Measurements from ENCODE around the gene OR2H2. TPM values are rescaled to one million over a fixed set of nuclear protein-coding genes. Genes with fewer than 3 reads are reported as not detected.

Gene OR2H2
- total and polyA plus RNA-seq, 2 donors (not counting 1 experiment from before 2014, with no cell fraction given) = not detected

- no peak overlapping the region for H3K27ac ChIP-seq (ENCODE audit: low read length in 2 of 2)
- Mint-ChIP-seq H3K4me1 (no peaks in the 10 kb centered on the region), H3K9me3 (ENCODE audit: insufficient read depth) (no peaks in the 10 kb centered on the region), H3K27me3 (no peaks in the 10 kb centered on the region), H3K27ac (no peak overlapping the region), H3K4me3 (no peak overlapping the region)
- H3K27me3 ChIP-seq (replicated peaks in 1 of 4; ENCODE audit: control extremely low read depth in 1 of 4, control insufficient read depth in 3 of 4, insufficient read depth in 4 of 4, low read length in 3 of 4) = no peaks in the 10 kb centered on the region
- H3K4me1 ChIP-seq (ENCODE audit: control insufficient read depth in 2 of 2, insufficient read depth in 2 of 2, low read length in 2 of 2) = no peaks in the 10 kb centered on the region
- H3K36me3 ChIP-seq (replicated peaks in 1 of 2; ENCODE audit: control extremely low read depth in 1 of 2, control insufficient read depth in 1 of 2, extremely low read depth in 1 of 2, insufficient read depth in 2 of 2, low read length in 1 of 2) = peaks cover 4 to 79% of the 10 kb centered on the region in 2 experiments
- DNase-seq = no peak
- H3K9ac ChIP-seq (ENCODE audit: low read length) = no peak overlapping the region
- ChIA-PET CTCF (no interaction called here), POLR2A (no interaction called here)
- no peak for TF ChIP-seq EZH2 (IDR thresholded peaks at IDR 0.05; ENCODE audit: borderline replicate concordance, insufficient read depth, low read depth, low read length, poor library complexity, severe bottlenecking)
- no peak for TF ChIP-seq CTCF (IDR thresholded peaks at IDR 0.05)
- H4K20me1 ChIP-seq (ENCODE audit: control insufficient read depth, insufficient read depth, low read length, poor library complexity, severe bottlenecking) = no peaks in the 10 kb centered on the region
- no peak for ATAC-seq (ENCODE audit: low read depth)
- H2AFZ ChIP-seq (ENCODE audit: insufficient read depth, low read depth, low read length, poor library complexity, severe bottlenecking) = no peak overlapping the region
- intact Hi-C loops (cut with micrococcal nuclease) = no loop called here
- H3K9me3 ChIP-seq (ENCODE audit: control extremely low read depth in 1 of 3, control insufficient read depth in 2 of 3, insufficient read depth in 1 of 3, low read length in 2 of 3) = no peaks in the 10 kb centered on the region
- H3K4me3 ChIP-seq (ENCODE audit: control extremely low read depth in 1 of 5, extremely low read depth in 1 of 5, insufficient read depth in 1 of 5, low read depth in 2 of 5, low read length in 4 of 5) = no peak overlapping the region
- no peak overlapping the region for H3K4me2 ChIP-seq (replicated peaks; ENCODE audit: low read depth, low read length, poor library complexity, severe bottlenecking)
- H3K79me2 ChIP-seq (ENCODE audit: control insufficient read depth, insufficient read depth, low read length) = no peaks in the 10 kb centered on the region
These were observed 23.2 kb downstream of the OR2H2 start for GRCh38 chr6:29608131-29608530.

- DNase-seq (no peak), ATAC-seq (ENCODE audit: low read depth) (no peak)
- Histone ChIP-seq H3K4me3 (ENCODE audit: control extremely low read depth in 1 of 5, extremely low read depth in 1 of 5, insufficient read depth in 1 of 5, low read depth in 2 of 5, low read length in 4 of 5) (no peak overlapping the region), H4K20me1 (ENCODE audit: control insufficient read depth, insufficient read depth, low read length, poor library complexity, severe bottlenecking) (no peaks in the 10 kb centered on the region), H3K36me3 (replicated peaks in 1 of 2; ENCODE audit: control extremely low read depth in 1 of 2, control insufficient read depth in 1 of 2, extremely low read depth in 1 of 2, insufficient read depth in 2 of 2, low read length in 1 of 2) (peaks cover 6 to 82% of the 10 kb centered on the region in 2 experiments), H3K27me3 (replicated peaks in 1 of 4; ENCODE audit: control extremely low read depth in 1 of 4, control insufficient read depth in 3 of 4, insufficient read depth in 4 of 4, low read length in 3 of 4) (no peaks in the 10 kb centered on the region), H2AFZ (ENCODE audit: insufficient read depth, low read depth, low read length, poor library complexity, severe bottlenecking) (no peak overlapping the region), H3K4me1 (ENCODE audit: control insufficient read depth in 2 of 2, insufficient read depth in 2 of 2, low read length in 2 of 2) (no peaks in the 10 kb centered on the region), H3K79me2 (ENCODE audit: control insufficient read depth, insufficient read depth, low read length) (no peaks in the 10 kb centered on the region), H3K4me2 (replicated peaks; ENCODE audit: low read depth, low read length, poor library complexity, severe bottlenecking) (no peak overlapping the region), H3K9me3 (ENCODE audit: control extremely low read depth in 1 of 3, control insufficient read depth in 2 of 3, insufficient read depth in 1 of 3, low read length in 2 of 3) (no peaks in the 10 kb centered on the region), H3K27ac (ENCODE audit: low read length in 2 of 2) (no peak overlapping the region), H3K9ac (ENCODE audit: low read length) (no peak overlapping the region)
- ChIA-PET CTCF (interaction anchor here (2.2 kb wide), 1 partner anchor 43 kb away, joined by 13 read pairs; no protein-coding TSS in a partner anchor), POLR2A (no interaction called here)
- H3K4me3 Mint-ChIP-seq = no peak overlapping the region
- 87% methylated on average over 4 of the region's 4 CpGs for WGBS (ENCODE audit: insufficient coverage)
- no peaks in the 10 kb centered on the region for H3K9me3 Mint-ChIP-seq (ENCODE audit: insufficient read depth)
- H3K27me3 Mint-ChIP-seq = no peaks in the 10 kb centered on the region
- no peak overlapping the region for H3K27ac Mint-ChIP-seq
- TF ChIP-seq EZH2 (IDR thresholded peaks at IDR 0.05; ENCODE audit: borderline replicate concordance, insufficient read depth, low read depth, low read length, poor library complexity, severe bottlenecking) = no peak
- no peak for TF ChIP-seq CTCF (IDR thresholded peaks at IDR 0.05)
- intact Hi-C loops (cut with micrococcal nuclease) = no loop called here
- H3K4me1 Mint-ChIP-seq = no peaks in the 10 kb centered on the region
These were observed 25.6 kb downstream of the OR2H2 start for GRCh38 chr6:29610540-29610939.

All from B cell (primary cell).